ENCODE data around the gene TNRC18.
"Not testable (repeated sequence)": the region's sequence is repeated elsewhere in the genome, so short reads cannot be mapped to it uniquely, and the experiment has no call there.

Gene TNRC18

GRCh38 chr7:5260530-5261068 is 163.0 kb downstream of the TNRC18 start:
- DNase-seq; H2AK5ac ChIP-seq (ENCODE audit: low read length); H3K18ac ChIP-seq (ENCODE audit: low read length); H2BK15ac ChIP-seq (replicated peaks; ENCODE audit: low read depth); H3K27me3 ChIP-seq (ENCODE audit: insufficient read depth, low read length, poor library complexity); H3K23ac ChIP-seq (ENCODE audit: low read length); H3K9ac ChIP-seq (ENCODE audit: low read length); H3K4me3 ChIP-seq (ENCODE audit: low read length); H2BK120ac ChIP-seq (ENCODE audit: low read depth, low read length); H4K5ac ChIP-seq (ENCODE audit: low read length); H3K79me1 ChIP-seq (ENCODE audit: low read length); H3K36me3 ChIP-seq (ENCODE audit: control insufficient read depth, insufficient read depth, low read length); H2BK5ac ChIP-seq (ENCODE audit: low read length); H3K4ac ChIP-seq (ENCODE audit: low read depth, low read length); H3K4me2 ChIP-seq (ENCODE audit: low read length); H3K4me1 ChIP-seq (ENCODE audit: control insufficient read depth, low read depth, low read length); H3K27ac ChIP-seq (ENCODE audit: low read depth, low read length); H3K79me2 ChIP-seq (ENCODE audit: control insufficient read depth, insufficient read depth, low read length); H3K56ac ChIP-seq (ENCODE audit: low read length); H4K8ac ChIP-seq (ENCODE audit: low read depth, low read length): not testable (repeated sequence)
- WGBS (ENCODE audit: extremely low coverage, insufficient coverage, low lambda C conversion rate), result no CpG with 5 or more reads among the region's 15 CpGs
